ENCODE results near the gene PIMREG. TPM values are rescaled to one million over a fixed set of nuclear protein-coding genes. Genes with fewer than 3 reads are reported as not detected.

Gene PIMREG
- total and polyA plus RNA-seq, 2 experiments from 2014 or later: 24.4 to 28.7 TPM

- no peaks in the 10 kb centered on the region for H3K36me3 ChIP-seq (ENCODE audit: low read depth)
- H3K9ac ChIP-seq: no peak overlapping the region
- no peaks in the 10 kb centered on the region for H3F3A ChIP-seq (ENCODE audit: insufficient read depth)
- no peak overlapping the region for H3K4me3 ChIP-seq
- no peaks in the 10 kb centered on the region for H4K20me1 ChIP-seq (ENCODE audit: insufficient read depth)
- H3K9me2 ChIP-seq (ENCODE audit: insufficient read depth): no peaks in the 10 kb centered on the region
- in situ Hi-C loops (cut with MboI): no loop called here
- no peak for TF ChIP-seq EZH2 (IDR thresholded peaks at IDR 0.05; ENCODE audit: insufficient read depth, poor library complexity, severe bottlenecking)
- TF ChIP-seq EZH2phosphoT487 (IDR thresholded peaks at IDR 0.05; ENCODE audit: insufficient read depth, low read depth): no peak
- H3K9me3 ChIP-seq (ENCODE audit: low read depth): no peaks in the 10 kb centered on the region
- 82 to 85% methylated on average over 9 of the region's 9 CpGs for WGBS, 2 experiments (ENCODE audit: low coverage in 1 of 2, low lambda C conversion rate in 2 of 2, missing lambda C conversion rate in 2 of 2)
- H3K79me2 ChIP-seq (ENCODE audit: insufficient read depth): no peaks in the 10 kb centered on the region
- no peak overlapping the region for H3K27ac ChIP-seq
- no peaks in the 10 kb centered on the region for H3K27me3 ChIP-seq (replicated peaks; ENCODE audit: insufficient read depth)
- no peak for DNase-seq
- H2AFZ ChIP-seq: no peak overlapping the region
- no peak overlapping the region for H3K4me2 ChIP-seq (ENCODE audit: unreplicated experiment)
- H3K4me1 ChIP-seq (ENCODE audit: insufficient read depth): peaks cover 10% of the 10 kb centered on the region
Observed at GRCh38 chr17:6460531-6461161, 16.4 kb downstream of the PIMREG start.

- Histone ChIP-seq H4K20me1 (ENCODE audit: insufficient read depth) (no peaks in the 10 kb centered on the region), H2AFZ (no peak overlapping the region), H3F3A (ENCODE audit: insufficient read depth) (no peaks in the 10 kb centered on the region), H3K4me1 (ENCODE audit: insufficient read depth) (peaks cover 10% of the 10 kb centered on the region), H3K36me3 (ENCODE audit: low read depth) (no peaks in the 10 kb centered on the region; the same call in 1 of the 2 replicates), H3K9me2 (ENCODE audit: insufficient read depth) (no peaks in the 10 kb centered on the region), H3K4me2 (ENCODE audit: unreplicated experiment) (no peak overlapping the region), H3K4me3 (no peak overlapping the region), H3K27me3 (replicated peaks; ENCODE audit: insufficient read depth) (no peaks in the 10 kb centered on the region), H3K79me2 (ENCODE audit: insufficient read depth) (no peaks in the 10 kb centered on the region), H3K9me3 (ENCODE audit: low read depth) (no peaks in the 10 kb centered on the region), H3K9ac (no peak overlapping the region), H3K27ac (no peak overlapping the region)
- in situ Hi-C loops (cut with MboI): no loop called here
- WGBS, 2 experiments (ENCODE audit: low coverage in 1 of 2, low lambda C conversion rate in 2 of 2, missing lambda C conversion rate in 2 of 2): 93 to 94% methylated on average over 12 to 14 of the region's 14 CpGs
- TF ChIP-seq EZH2 (IDR thresholded peaks at IDR 0.05; ENCODE audit: insufficient read depth, poor library complexity, severe bottlenecking) (no peak), EZH2phosphoT487 (IDR thresholded peaks at IDR 0.05; ENCODE audit: insufficient read depth, low read depth) (no peak)
- no peak for DNase-seq
Observed at GRCh38 chr17:6461246-6461645, 17.0 kb downstream of the PIMREG start.

- H3K9me2 ChIP-seq (ENCODE audit: insufficient read depth): no peaks in the 10 kb centered on the region
- H3K36me3 ChIP-seq (ENCODE audit: low read depth): no peaks in the 10 kb centered on the region; the same call in 1 of the 2 replicates
- no peaks in the 10 kb centered on the region for H3F3A ChIP-seq (ENCODE audit: insufficient read depth)
- peaks cover 7% of the 10 kb centered on the region for H3K4me1 ChIP-seq (ENCODE audit: insufficient read depth)
- no peak overlapping the region for H3K9ac ChIP-seq
- TF ChIP-seq EZH2phosphoT487 (IDR thresholded peaks at IDR 0.05; ENCODE audit: insufficient read depth, low read depth): no peak
- TF ChIP-seq EZH2 (IDR thresholded peaks at IDR 0.05; ENCODE audit: insufficient read depth, poor library complexity, severe bottlenecking): no peak
- H3K4me2 ChIP-seq (ENCODE audit: unreplicated experiment): no peak overlapping the region
- no peak overlapping the region for H3K27ac ChIP-seq
- in situ Hi-C loops (cut with MboI): no loop called here
- H3K79me2 ChIP-seq (ENCODE audit: insufficient read depth): no peaks in the 10 kb centered on the region
- H3K27me3 ChIP-seq (replicated peaks; ENCODE audit: insufficient read depth): no peaks in the 10 kb centered on the region
- H4K20me1 ChIP-seq (ENCODE audit: insufficient read depth): no peaks in the 10 kb centered on the region
- no peaks in the 10 kb centered on the region for H3K9me3 ChIP-seq (ENCODE audit: low read depth)
- H2AFZ ChIP-seq: no peak overlapping the region
- WGBS, 2 experiments (ENCODE audit: low coverage in 1 of 2, low lambda C conversion rate in 2 of 2, missing lambda C conversion rate in 2 of 2): 89 to 90% methylated on average over 10 of the region's 10 CpGs
- DNase-seq: no peak
- H3K4me3 ChIP-seq: no peak overlapping the region
Observed at GRCh38 chr17:6461792-6462524, 17.7 kb downstream of the PIMREG start.

- Histone ChIP-seq H3K9me3 (ENCODE audit: low read depth) (no peaks in the 10 kb centered on the region), H2AFZ (no peak overlapping the region), H3K4me3 (no peak overlapping the region), H3K4me2 (ENCODE audit: unreplicated experiment) (no peak overlapping the region), H3K9me2 (ENCODE audit: insufficient read depth) (no peaks in the 10 kb centered on the region), H3K27ac (no peak overlapping the region), H3K79me2 (ENCODE audit: insufficient read depth) (no peaks in the 10 kb centered on the region), H3F3A (ENCODE audit: insufficient read depth) (no peaks in the 10 kb centered on the region), H4K20me1 (ENCODE audit: insufficient read depth) (no peaks in the 10 kb centered on the region), H3K4me1 (ENCODE audit: insufficient read depth) (no peaks in the 10 kb centered on the region), H3K36me3 (ENCODE audit: low read depth) (no peaks in the 10 kb centered on the region; the same call in 1 of the 2 replicates), H3K27me3 (replicated peaks; ENCODE audit: insufficient read depth) (no peaks in the 10 kb centered on the region), H3K9ac (no peak overlapping the region)
- TF ChIP-seq EZH2phosphoT487 (IDR thresholded peaks at IDR 0.05; ENCODE audit: insufficient read depth, low read depth): no peak
- no peak for TF ChIP-seq EZH2 (IDR thresholded peaks at IDR 0.05; ENCODE audit: insufficient read depth, poor library complexity, severe bottlenecking)
- WGBS, 2 experiments (ENCODE audit: low coverage in 1 of 2, low lambda C conversion rate in 2 of 2, missing lambda C conversion rate in 2 of 2): 79 to 84% methylated on average over 2 of the region's 2 CpGs
- in situ Hi-C loops (cut with MboI): no loop called here
- no peak for DNase-seq
Observed at GRCh38 chr17:6462692-6463091, 18.4 kb downstream of the PIMREG start.
